ENCODE measurements around the gene DAAM2. TPM values are rescaled to one million over a fixed set of nuclear protein-coding genes. Genes with fewer than 3 reads are reported as not detected.

Gene DAAM2
- total RNA-seq, 3 donors from 2014 or later = 16.2 to 59.5 (median 41.3) TPM

GRCh38 chr6:39853604-39854003 is 61.4 kb downstream of the DAAM2 start:
- Histone ChIP-seq H3K4me3 (no peak overlapping the region), H3K4me1 (no peaks in the 10 kb centered on the region), H3K27me3 (no peaks in the 10 kb centered on the region), H3K27ac (peak overlapping the region in 1 of 2 donors; percentile 8), H3K36me3 (no peaks in the 10 kb centered on the region), H3K9me3 (no peaks in the 10 kb centered on the region)
- intact Hi-C loops (cut with DNase I; ENCODE audit: low total_unique reads) = loop anchor here (1.0 kb wide), 1 partner anchor 24 kb away; no protein-coding TSS in a partner anchor
- no peak for DNase-seq (ENCODE audit: low spot score in 2 of 2)
- TF ChIP-seq POLR2A (IDR thresholded peaks at IDR 0.05) = no peak
- no peak for TF ChIP-seq POLR2AphosphoS5 (IDR thresholded peaks at IDR 0.05)
- TF ChIP-seq CTCF (IDR thresholded peaks at IDR 0.05) = no peak

GRCh38 chr6:39855356-39855995 is 63.3 kb downstream of the DAAM2 start:
- DNase-seq (ENCODE audit: low spot score in 2 of 2) = no peak
- Histone ChIP-seq H3K4me1 (no peaks in the 10 kb centered on the region), H3K27ac (peak overlapping the region in 1 of 2 donors; percentile 73), H3K27me3 (no peaks in the 10 kb centered on the region), H3K9me3 (no peaks in the 10 kb centered on the region), H3K4me3 (no peak overlapping the region), H3K36me3 (no peaks in the 10 kb centered on the region)
- TF ChIP-seq CTCF (IDR thresholded peaks at IDR 0.05) (no peak), POLR2AphosphoS5 (IDR thresholded peaks at IDR 0.05) (no peak), POLR2A (IDR thresholded peaks at IDR 0.05) (no peak)
- intact Hi-C loops (cut with DNase I; ENCODE audit: low total_unique reads) = no loop called here

- H3K36me3 ChIP-seq = no peaks in the 10 kb centered on the region
These were observed 66.8 kb downstream of the DAAM2 start for GRCh38 chr6:39859025-39859424.

GRCh38 chr6:39861663-39862062 is 69.5 kb downstream of the DAAM2 start:
- intact Hi-C loops (cut with DNase I; ENCODE audit: low total_unique reads) = loop anchor here (5.0 kb wide), 1 partner anchor 129 kb away; no protein-coding TSS in a partner anchor
- no peaks in the 10 kb centered on the region for H3K9me3 ChIP-seq
- no peaks in the 10 kb centered on the region for H3K36me3 ChIP-seq
- no peak overlapping the region for H3K27ac ChIP-seq
- no peak for DNase-seq (ENCODE audit: low spot score in 2 of 2)
- no peaks in the 10 kb centered on the region for H3K4me1 ChIP-seq
- H3K4me3 ChIP-seq = no peak overlapping the region
- no peak for TF ChIP-seq POLR2A (IDR thresholded peaks at IDR 0.05)
- no peak for TF ChIP-seq CTCF (IDR thresholded peaks at IDR 0.05)
- no peak for TF ChIP-seq POLR2AphosphoS5 (IDR thresholded peaks at IDR 0.05)
- H3K27me3 ChIP-seq = no peaks in the 10 kb centered on the region

More at GRCh38 chr6:39859025-39859424, 66.8 kb downstream of the DAAM2 start:
- TF ChIP-seq POLR2A (IDR thresholded peaks at IDR 0.05) = no peak
- TF ChIP-seq POLR2AphosphoS5 (IDR thresholded peaks at IDR 0.05) = no peak
- no peak for TF ChIP-seq CTCF (IDR thresholded peaks at IDR 0.05)
- no peaks in the 10 kb centered on the region for H3K9me3 ChIP-seq
- H3K27me3 ChIP-seq = no peaks in the 10 kb centered on the region
- no peaks in the 10 kb centered on the region for H3K4me1 ChIP-seq
- H3K4me3 ChIP-seq = no peak overlapping the region
- DNase-seq (ENCODE audit: low spot score in 2 of 2) = no peak
- no peak overlapping the region for H3K27ac ChIP-seq
- intact Hi-C loops (cut with DNase I; ENCODE audit: low total_unique reads) = no loop called here

- no peak overlapping the region for H3K4me3 ChIP-seq
- H3K4me1 ChIP-seq = no peaks in the 10 kb centered on the region
- no peaks in the 10 kb centered on the region for H3K36me3 ChIP-seq
- peak; percentile 23 to 74 for DNase-seq (ENCODE audit: low spot score in 2 of 2)
- TF ChIP-seq CTCF (IDR thresholded peaks at IDR 0.05) = peak; percentile 61 to 79 (median 68)
- no peak for TF ChIP-seq POLR2AphosphoS5 (IDR thresholded peaks at IDR 0.05)
- TF ChIP-seq POLR2A (IDR thresholded peaks at IDR 0.05) = no peak
- no peaks in the 10 kb centered on the region for H3K27me3 ChIP-seq
- H3K9me3 ChIP-seq = no peaks in the 10 kb centered on the region
- no peak overlapping the region for H3K27ac ChIP-seq
- intact Hi-C loops (cut with DNase I; ENCODE audit: low total_unique reads) = no loop called here
These were observed 73.1 kb downstream of the DAAM2 start for GRCh38 chr6:39865011-39865888.

Data from breast epithelium (tissue), 4 donors.